CD4-positive, alpha-beta T cell treated with Interleukin-17A for 4 hours (primary cell): Measurements from ENCODE around the gene CTAGE15.
"Not testable (repeated sequence)": the region's sequence is repeated elsewhere in the genome, so short reads cannot be mapped to it uniquely, and the experiment has no call there.

Source experiments
- DNase-seq: peaks from one replicate; pipeline ENCODE4 v3.0.0-alpha.2; 2020; ENCODE audit warnings: mixed read lengths

The CTAGE15 gene

GRCh38 chr7:143571501-143571900, at the start of gene CTAGE15:
Gene CTAGE15 (plus strand): TSS chr7:143571801. CDS start chr7:143571818, 17 bp downstream.
- DNase-seq: not testable (repeated sequence)

- DNase-seq: not testable (repeated sequence)
Measured at GRCh38 chr7:143522309-143522916, 49.2 kb upstream of the CTAGE15 start.

DNA sequence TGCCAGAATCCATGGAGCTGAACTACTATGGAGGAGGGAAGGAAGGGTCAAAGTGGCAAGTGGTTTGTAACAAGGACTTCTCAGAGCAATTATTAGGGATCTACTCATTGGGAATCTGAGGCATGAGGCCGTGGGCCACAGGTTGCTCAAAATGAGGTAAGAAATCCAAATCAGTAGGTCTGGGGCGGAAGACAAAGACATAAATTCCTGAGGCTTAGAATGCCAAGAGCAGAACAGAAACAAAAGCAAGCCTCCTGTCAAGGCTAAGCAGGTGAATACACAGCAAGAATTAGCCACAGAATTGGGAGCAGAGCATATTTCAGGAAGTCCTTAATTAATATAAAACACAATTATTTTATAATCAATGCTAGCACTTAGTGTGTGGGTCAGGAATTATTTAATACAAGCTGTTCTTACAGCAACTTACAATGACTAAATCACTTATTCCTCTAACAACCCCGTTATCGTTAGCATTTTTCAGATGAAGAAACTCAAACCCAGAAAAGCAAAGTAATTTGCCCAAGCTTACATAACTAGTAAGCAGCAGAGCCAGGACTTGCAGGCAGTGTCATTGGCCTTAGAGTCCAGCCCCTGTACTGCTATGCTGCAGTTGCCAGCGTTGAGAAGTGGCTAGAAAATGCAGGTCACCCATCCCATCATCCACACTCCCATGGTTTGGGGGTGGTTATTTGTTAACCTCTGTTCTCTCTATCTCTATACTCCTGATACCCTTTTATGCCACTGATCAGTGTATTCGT, 40.3 kb upstream of the CTAGE15 start:
- not testable (repeated sequence) for DNase-seq

- not testable (repeated sequence) for DNase-seq
Measured at GRCh38 chr7:143531932-143532331, 39.7 kb upstream of the CTAGE15 start.

- not testable (repeated sequence) for DNase-seq
Measured at GRCh38 chr7:143533213-143533839, 38.3 kb upstream of the CTAGE15 start.

DNA sequence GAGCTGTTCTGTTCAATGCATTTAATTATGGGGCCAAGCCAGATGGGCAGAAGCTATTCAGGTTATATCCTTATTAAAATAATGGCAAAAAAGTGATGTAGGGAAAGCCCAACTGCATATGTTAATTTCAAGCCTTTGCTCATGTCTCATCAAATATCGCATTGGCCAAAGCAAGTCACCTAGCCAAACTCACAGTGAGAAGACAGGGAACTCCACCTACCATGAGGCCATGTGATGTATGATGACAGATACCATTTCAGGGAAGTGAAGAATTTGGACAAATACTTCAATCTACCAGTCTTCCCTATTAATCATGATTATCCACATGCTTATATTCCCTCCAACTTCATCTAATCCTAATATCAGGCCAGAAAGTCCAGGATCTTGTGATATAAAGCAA, 35.2 kb upstream of the CTAGE15 start:
- DNase-seq: not testable (repeated sequence)

DNA sequence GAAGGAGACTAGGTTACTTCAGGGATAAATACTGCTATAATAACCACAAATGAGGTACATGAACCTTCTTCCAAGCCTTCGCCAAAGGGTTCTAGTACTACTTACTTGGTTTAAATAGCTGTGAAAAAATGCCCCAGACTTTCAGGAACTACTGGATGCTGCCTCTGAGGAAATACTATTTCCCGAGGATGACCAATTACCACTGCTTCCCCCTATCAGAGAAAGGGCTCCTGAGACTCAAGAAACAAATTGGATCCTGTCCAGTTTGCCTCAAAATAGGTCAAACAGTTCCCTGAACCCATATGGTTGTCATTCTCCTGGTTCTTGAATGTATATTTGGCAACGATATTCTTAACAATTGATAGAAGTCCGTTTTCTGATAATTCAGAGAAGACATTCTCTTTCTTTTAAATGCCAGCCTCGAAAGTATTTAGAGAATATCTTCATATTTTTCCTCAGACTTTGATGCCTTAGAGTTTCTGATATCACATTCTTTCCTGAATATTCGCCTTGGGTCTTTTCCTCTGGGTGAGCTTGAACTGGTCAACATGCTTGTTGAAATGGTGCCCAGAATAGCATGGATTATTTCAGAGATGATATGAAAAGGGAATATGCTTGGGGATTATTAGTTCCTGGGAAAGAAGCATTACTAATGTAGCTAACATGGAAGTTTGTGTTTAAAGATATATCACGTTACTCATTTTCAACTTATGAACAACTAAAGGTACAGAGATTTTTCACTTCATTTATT, 28.1 kb upstream of the CTAGE15 start:
- not testable (repeated sequence) for DNase-seq

DNA sequence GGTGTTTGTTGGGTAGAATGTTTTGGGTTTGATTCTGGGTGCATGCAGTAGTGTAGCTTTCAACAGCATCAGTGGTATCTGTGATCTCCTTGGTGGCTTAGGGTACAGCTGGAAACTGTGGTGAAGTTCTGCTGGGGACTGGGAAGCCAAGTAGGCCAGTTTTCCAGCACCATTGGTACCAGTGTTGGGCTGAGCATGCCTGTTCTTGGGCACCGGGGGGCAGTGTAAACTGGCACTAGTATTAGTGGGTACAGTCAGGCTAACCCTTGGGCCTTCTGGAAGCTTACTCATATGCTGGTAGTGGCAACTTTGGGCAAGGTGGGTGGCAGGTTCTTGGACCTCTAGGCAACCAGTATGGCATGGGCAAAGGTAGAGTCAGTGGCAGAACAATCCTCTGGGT, 15.6 kb upstream of the CTAGE15 start:
- DNase-seq: not testable (repeated sequence)

DNA sequence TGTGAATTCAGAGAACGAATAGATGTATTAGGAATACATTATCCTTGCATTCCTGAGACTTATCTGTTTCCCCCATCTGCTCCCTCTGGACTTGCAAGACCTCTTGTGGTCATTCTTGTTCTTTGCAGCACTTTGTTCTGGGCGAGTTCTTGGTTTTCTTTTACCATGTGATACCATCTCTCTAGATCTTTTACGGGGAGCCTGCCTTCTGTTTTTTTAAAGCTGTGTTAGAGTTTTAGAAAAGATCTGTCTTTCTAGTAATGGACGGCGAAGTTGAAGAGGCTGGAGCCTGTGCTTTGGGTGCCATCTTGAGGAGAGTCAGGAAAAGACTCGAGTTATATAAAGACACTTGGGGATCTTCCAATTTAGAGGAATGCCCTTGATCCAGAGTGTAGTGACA, 8.3 kb upstream of the CTAGE15 start:
- DNase-seq: not testable (repeated sequence)

GRCh38 chr7:143566001-143566400, 5.6 kb upstream of the CTAGE15 start:
- DNase-seq: not testable (repeated sequence)

GRCh38 chr7:143588183-143588582, 16.6 kb downstream of the CTAGE15 start:
- DNase-seq: not testable (repeated sequence)

GRCh38 chr7:143589897-143590296, 18.3 kb downstream of the CTAGE15 start:
- DNase-seq: not testable (repeated sequence)

- DNase-seq: not testable (repeated sequence)
Measured at GRCh38 chr7:143598086-143598485, 26.5 kb downstream of the CTAGE15 start.

GRCh38 chr7:143603549-143603948, 31.9 kb downstream of the CTAGE15 start:
- DNase-seq: not testable (repeated sequence)

DNA sequence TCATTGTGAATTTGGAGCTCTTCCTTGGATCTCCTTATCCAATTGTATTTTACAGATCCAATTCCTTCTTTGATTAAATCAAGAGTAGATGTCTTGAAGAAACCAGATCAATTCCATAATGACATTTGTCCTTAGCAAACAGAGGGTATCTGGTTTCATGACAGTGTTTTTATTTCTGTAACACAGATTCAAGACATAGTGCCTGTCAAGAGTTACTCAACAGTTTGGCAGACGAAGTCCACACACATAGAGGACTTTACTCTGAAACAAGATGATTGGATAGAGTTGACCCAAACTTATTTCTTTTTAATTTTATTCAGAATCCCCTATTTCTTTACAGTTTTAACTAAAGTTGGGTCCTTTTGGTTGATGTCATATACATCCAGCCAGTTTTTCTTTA, 34.5 kb downstream of the CTAGE15 start:
- not testable (repeated sequence) for DNase-seq

DNA sequence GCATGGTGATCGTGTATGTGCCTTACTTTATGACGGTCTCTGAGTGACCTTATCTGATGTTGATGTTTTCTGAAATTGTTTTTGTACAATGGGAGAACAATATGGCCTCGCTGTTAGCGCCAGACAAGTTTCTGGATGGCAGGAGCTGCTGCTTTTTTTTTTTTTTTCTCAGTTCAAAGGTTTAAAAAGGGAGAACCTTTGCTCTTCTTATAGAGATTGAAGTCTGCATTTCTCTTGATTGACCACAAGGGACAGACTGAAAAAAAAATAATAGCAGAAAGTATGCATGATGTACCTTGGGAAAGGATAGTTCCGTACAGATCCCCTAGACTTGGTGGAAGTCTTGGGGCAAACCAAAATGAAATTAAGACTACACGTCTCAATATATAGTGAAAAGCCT, 43.9 kb downstream of the CTAGE15 start:
- DNase-seq: not testable (repeated sequence)

DNA sequence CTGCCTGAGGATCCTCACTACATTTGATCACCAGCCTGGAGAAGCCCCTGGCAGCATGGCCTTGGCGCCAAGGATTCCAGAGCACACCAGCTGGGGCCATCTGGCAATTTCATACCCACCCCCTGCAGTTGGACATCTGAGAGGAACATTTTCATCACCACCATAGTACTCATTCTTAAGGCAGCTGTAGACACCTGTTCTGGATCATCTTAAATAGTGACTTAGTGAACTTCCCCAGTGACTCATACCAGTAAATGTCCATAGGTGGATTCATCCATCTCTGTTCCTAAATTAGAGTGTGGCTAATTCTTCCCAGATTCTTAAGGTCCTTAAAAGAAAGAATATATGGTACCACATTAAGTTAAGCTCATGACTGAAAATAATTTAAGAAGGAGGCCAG, 45.6 kb downstream of the CTAGE15 start:
- DNase-seq: not testable (repeated sequence)

GRCh38 chr7:143620058-143620457, 48.5 kb downstream of the CTAGE15 start:
- DNase-seq: not testable (repeated sequence)

DNA sequence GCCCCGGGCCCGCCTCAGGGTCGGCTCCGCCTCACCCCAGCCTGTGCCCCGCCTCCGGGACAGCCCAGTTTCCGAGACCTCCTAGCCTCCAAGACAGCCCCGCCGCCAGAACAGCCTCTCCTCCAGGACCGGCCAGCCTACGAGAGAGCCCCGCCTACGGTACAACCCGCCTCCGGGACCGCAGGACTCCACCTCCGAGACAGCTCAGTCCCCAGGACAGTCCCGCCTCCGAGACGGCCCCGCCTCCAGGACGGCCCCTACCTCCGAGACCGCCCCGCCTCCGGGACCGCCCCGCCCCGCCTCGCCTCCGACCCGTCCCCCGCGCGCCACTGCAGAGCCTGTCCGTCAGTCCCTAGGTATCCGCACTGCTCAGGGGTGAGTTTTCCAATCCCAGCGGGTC, 49.0 kb downstream of the CTAGE15 start, which contains the start of gene TCAF2:
TSS of gene TCAF2 (plus strand) at position 329 of the 400 bp plus-strand sequence.
- DNase-seq: not testable (repeated sequence)

DNA sequence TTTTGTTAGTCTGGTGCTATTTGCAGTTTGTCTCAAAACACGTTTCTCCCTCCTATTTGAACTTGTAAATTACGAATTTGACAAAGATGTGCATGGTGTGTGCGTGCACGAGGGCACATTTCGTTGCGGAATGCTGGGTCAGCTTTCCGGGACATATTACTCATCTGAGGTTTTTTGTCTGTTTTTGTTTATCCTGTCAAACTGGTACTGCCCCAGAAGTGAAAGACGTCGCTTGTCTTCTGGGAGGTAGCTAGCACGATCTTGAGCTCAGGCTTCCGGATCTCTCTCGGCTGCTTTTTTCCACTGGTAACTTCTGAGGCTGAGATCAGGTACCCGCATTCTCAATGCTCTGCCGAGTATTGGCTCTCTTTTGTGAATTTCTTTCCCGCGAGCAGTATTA, 49.6 kb downstream of the CTAGE15 start:
- not testable (repeated sequence) for DNase-seq

DNA sequence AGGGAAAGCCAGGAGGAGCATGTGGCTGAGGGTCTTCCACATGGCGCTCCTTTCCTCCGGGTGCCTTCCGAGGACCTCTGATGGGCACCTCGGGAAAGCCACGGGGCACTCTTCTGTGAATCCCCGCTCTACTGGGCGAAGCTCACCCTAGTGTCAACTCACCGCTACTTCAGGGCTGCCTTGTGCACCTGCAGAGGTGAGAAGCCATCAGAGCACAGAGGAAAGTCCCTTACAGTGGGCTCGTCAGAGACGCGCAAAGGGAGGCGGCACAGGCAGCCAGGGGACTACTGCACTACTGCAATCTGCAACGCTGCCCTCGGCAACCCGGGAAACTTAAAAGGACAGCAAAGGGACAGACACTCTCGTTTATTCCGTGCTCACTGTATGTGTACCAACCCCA, 50.5 kb downstream of the CTAGE15 start:
- not testable (repeated sequence) for DNase-seq
